Astrocyte (in vitro differentiated cells and primary cell): ENCODE results near the gene DCLK1. TPM values are rescaled to one million over a fixed set of nuclear protein-coding genes. Genes with fewer than 3 reads are reported as not detected.
"Not testable (repeated sequence)": the region's sequence is repeated elsewhere in the genome, so short reads cannot be mapped to it uniquely, and the experiment has no call there.

Experiments used
- DNase-seq: peaks from one replicate; pipeline ENCODE4 v3.0.0-alpha.2; 2010; ENCODE audit warnings: low read depth
- FAIRE-seq: peaks from 2 replicates; lab custom pipeline; 2011; peaks lifted over from hg19 to GRCh38; lab: Jason Lieb, UNC
- H2AFZ ChIP-seq: 2 replicates; pipeline ENCODE4 v1.6.0; 2012; ENCODE audit warnings: low read depth, low read length, inconsistent platforms
- H3K27ac ChIP-seq: 2 replicates; pipeline ENCODE4 v1.5.1; 2011; ENCODE audit warnings: low read depth, low read length, inconsistent platforms
- H3K27me3 ChIP-seq: 2 replicates; pipeline ENCODE4 v1.6.0; 2011; ENCODE audit warnings: low read length, inconsistent platforms; ENCODE audit not compliant: insufficient read depth
- H3K36me3 ChIP-seq: 2 replicates; pipeline ENCODE4 v1.5.1; 2011; ENCODE audit warnings: low read length, inconsistent platforms; ENCODE audit not compliant: insufficient read depth
- H3K4me1 ChIP-seq: 2 replicates; pipeline ENCODE4 v1.5.1; 2011; ENCODE audit warnings: low read length, inconsistent platforms; ENCODE audit not compliant: insufficient read depth
- H3K4me2 ChIP-seq: 2 replicates; pipeline ENCODE4 v1.6.0; 2012; ENCODE audit warnings: low read length, inconsistent platforms
- H3K4me3 ChIP-seq: 2 replicates; pipeline ENCODE4 v1.5.1; 2011; ENCODE audit warnings: low read depth, mild to moderate bottlenecking, low read length, inconsistent platforms; ENCODE audit not compliant: insufficient read depth
- H3K79me2 ChIP-seq: 2 replicates; pipeline ENCODE4 v1.6.0; 2012; ENCODE audit warnings: mild to moderate bottlenecking, low read length, inconsistent platforms; ENCODE audit not compliant: insufficient read depth
- H3K9ac ChIP-seq: 2 replicates; pipeline ENCODE4 v1.6.0; 2012; ENCODE audit warnings: mild to moderate bottlenecking, low read length, inconsistent platforms
- H3K9me3 ChIP-seq: 2 replicates; pipeline ENCODE4 v1.5.1; 2012; ENCODE audit warnings: low read depth, mild to moderate bottlenecking, low read length, inconsistent platforms; ENCODE audit not compliant: insufficient read depth
- H4K20me1 ChIP-seq: 2 replicates; pipeline ENCODE4 v1.6.0; 2012; ENCODE audit warnings: low read length, inconsistent platforms; ENCODE audit not compliant: insufficient read depth
- H3K27ac Mint-ChIP-seq: one replicate; pipeline ENCODE4 v1.8.0; 2021; ENCODE audit warnings: mild to moderate bottlenecking, mixed read lengths; ENCODE audit not compliant: unreplicated experiment
- H3K27me3 Mint-ChIP-seq: one replicate; pipeline ENCODE4 v1.8.0; 2021; ENCODE audit warnings: low read depth, mixed read lengths; ENCODE audit not compliant: unreplicated experiment
- H3K36me3 Mint-ChIP-seq: one replicate; pipeline ENCODE4 v1.8.0; 2021; ENCODE audit warnings: low read depth, mixed read lengths; ENCODE audit not compliant: unreplicated experiment
- H3K4me1 Mint-ChIP-seq: one replicate; pipeline ENCODE4 v1.8.0; 2021; ENCODE audit warnings: low read depth, mixed read lengths; ENCODE audit not compliant: unreplicated experiment
- H3K4me3 Mint-ChIP-seq: one replicate; pipeline ENCODE4 v1.8.0; 2021; ENCODE audit warnings: mild to moderate bottlenecking, moderate library complexity, mixed read lengths; ENCODE audit not compliant: unreplicated experiment
- H3K9me3 Mint-ChIP-seq: one replicate; pipeline ENCODE4 v1.8.0; 2021; ENCODE audit warnings: mild to moderate bottlenecking, mixed read lengths; ENCODE audit not compliant: unreplicated experiment
- CTCF ChIP-seq: IDR thresholded peaks from 2 replicates; pipeline ENCODE4 v1.5.1; 2011; ENCODE audit warnings: low read depth, mild to moderate bottlenecking, inconsistent platforms, low read length, moderate library complexity; ENCODE audit not compliant: insufficient read depth
- EZH2 ChIP-seq: IDR thresholded peaks from 2 replicates; pipeline ENCODE4 v1.6.1; 2012; ENCODE audit warnings: mild to moderate bottlenecking, low read length, inconsistent platforms; ENCODE audit not compliant: insufficient read depth
- total RNA-seq: library from RNA; stranded (reverse); gene quantifications from 2 replicates; pipeline ENCODE4 v1.2.1, GENCODE V29; 2021

Gene DCLK1
- total RNA-seq, 1 donor from 2014 or later = 4.9 TPM

DNA sequence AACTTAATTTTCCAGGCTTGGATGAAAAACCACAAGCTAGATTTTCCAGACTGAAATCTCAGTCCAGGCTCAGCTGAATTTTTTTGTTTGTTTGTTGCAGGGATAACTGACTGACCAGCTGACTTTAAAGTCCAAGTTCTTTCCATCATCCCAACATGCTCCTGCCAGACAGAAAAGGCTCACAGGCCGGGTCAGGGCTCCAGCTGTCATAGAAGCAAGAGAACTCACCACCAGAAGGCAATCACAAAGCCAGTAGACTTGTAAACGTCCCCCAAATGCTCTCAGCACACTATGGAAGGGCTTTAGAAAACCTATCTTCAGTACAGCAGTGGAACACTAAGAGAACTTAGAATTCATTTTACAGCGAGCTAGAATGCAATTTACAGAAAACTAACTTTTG lies 25.5 kb downstream of the DCLK1 start:
- no peak for DNase-seq
- Histone ChIP-seq H3K9me3 (no peaks in the 10 kb centered on the region), H3K36me3 (no peaks in the 10 kb centered on the region), H3K4me1 (no peaks in the 10 kb centered on the region), H2AFZ (no peak overlapping the region), H3K4me2 (no peak overlapping the region), H3K9ac (no peak overlapping the region), H3K27ac (no peak overlapping the region), H4K20me1 (no peaks in the 10 kb centered on the region), H3K4me3 (no peak overlapping the region), H3K79me2 (no peaks in the 10 kb centered on the region), H3K27me3 (no peaks in the 10 kb centered on the region)
- Mint-ChIP-seq H3K4me1 (no peaks in the 10 kb centered on the region), H3K27ac (no peak overlapping the region), H3K27me3 (no peaks in the 10 kb centered on the region), H3K4me3 (no peak overlapping the region), H3K36me3 (no peaks in the 10 kb centered on the region), H3K9me3 (no peaks in the 10 kb centered on the region)
- no peak for FAIRE-seq
- TF ChIP-seq EZH2 = no peak

GRCh38 chr13:36102721-36103120 lies 28.5 kb downstream of the DCLK1 start:
- H3K27ac Mint-ChIP-seq = no peak overlapping the region
- no peak overlapping the region for H3K4me3 ChIP-seq
- H3K4me1 ChIP-seq = no peaks in the 10 kb centered on the region
- no peak overlapping the region for H3K9ac ChIP-seq
- no peak for FAIRE-seq
- H2AFZ ChIP-seq = no peak overlapping the region
- no peak overlapping the region for H3K4me2 ChIP-seq
- no peaks in the 10 kb centered on the region for H4K20me1 ChIP-seq
- H3K36me3 ChIP-seq = no peaks in the 10 kb centered on the region
- H3K36me3 Mint-ChIP-seq = no peaks in the 10 kb centered on the region
- no peak overlapping the region for H3K4me3 Mint-ChIP-seq
- H3K9me3 Mint-ChIP-seq = no peaks in the 10 kb centered on the region
- no peaks in the 10 kb centered on the region for H3K9me3 ChIP-seq
- DNase-seq = no peak
- no peaks in the 10 kb centered on the region for H3K27me3 Mint-ChIP-seq
- H3K27ac ChIP-seq = no peak overlapping the region
- H3K79me2 ChIP-seq = no peaks in the 10 kb centered on the region
- TF ChIP-seq CTCF (no peak), EZH2 (no peak)
- no peaks in the 10 kb centered on the region for H3K27me3 ChIP-seq
- H3K4me1 Mint-ChIP-seq = no peaks in the 10 kb centered on the region

GRCh38 chr13:36101907-36102306 lies 29.3 kb downstream of the DCLK1 start:
- H3K79me2 ChIP-seq, H3K9ac ChIP-seq, DNase-seq, H4K20me1 ChIP-seq, H3K9me3 Mint-ChIP-seq, H3K4me3 Mint-ChIP-seq, H3K27ac Mint-ChIP-seq, H3K4me2 ChIP-seq, H3K36me3 Mint-ChIP-seq, H3K9me3 ChIP-seq, H3K27me3 Mint-ChIP-seq, H3K27ac ChIP-seq, H3K36me3 ChIP-seq, H3K27me3 ChIP-seq, FAIRE-seq, H2AFZ ChIP-seq, H3K4me3 ChIP-seq, H3K4me1 Mint-ChIP-seq, H3K4me1 ChIP-seq: not testable (repeated sequence)

DNA sequence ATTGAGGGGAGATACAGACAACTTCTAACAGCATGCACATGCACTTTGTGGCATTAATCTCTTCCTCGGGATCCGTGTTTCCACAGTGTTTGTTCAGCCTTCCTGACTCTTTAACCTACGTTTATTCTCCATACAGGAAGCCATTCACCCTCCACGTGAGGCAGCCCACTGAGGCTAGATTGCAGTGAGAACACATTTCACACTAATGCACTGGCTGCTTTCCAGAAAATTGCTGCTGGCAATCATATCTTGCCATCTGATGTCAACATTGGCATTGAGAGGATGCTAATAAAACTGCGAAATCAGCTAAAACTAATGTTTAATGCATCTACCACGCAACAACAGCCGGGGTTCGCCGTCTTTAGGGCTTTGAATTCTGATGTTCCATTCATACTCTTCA lies 30.0 kb downstream of the DCLK1 start:
- Histone ChIP-seq H3K4me2 (no peak overlapping the region), H3K27me3 (no peaks in the 10 kb centered on the region), H4K20me1 (no peaks in the 10 kb centered on the region), H3K79me2 (no peaks in the 10 kb centered on the region), H2AFZ (no peak overlapping the region), H3K4me1 (no peaks in the 10 kb centered on the region), H3K27ac (no peak overlapping the region), H3K36me3 (no peaks in the 10 kb centered on the region), H3K9ac (no peak overlapping the region), H3K4me3 (no peak overlapping the region), H3K9me3 (no peaks in the 10 kb centered on the region)
- no peaks in the 10 kb centered on the region for H3K36me3 Mint-ChIP-seq
- H3K27me3 Mint-ChIP-seq = no peaks in the 10 kb centered on the region
- FAIRE-seq = no peak
- H3K9me3 Mint-ChIP-seq = no peaks in the 10 kb centered on the region
- H3K4me3 Mint-ChIP-seq = no peak overlapping the region
- TF ChIP-seq CTCF (no peak), EZH2 (no peak)
- H3K4me1 Mint-ChIP-seq = peaks cover 7% of the 10 kb centered on the region
- no peak overlapping the region for H3K27ac Mint-ChIP-seq
- DNase-seq = no peak
